Measurements from ENCODE around the gene DPYSL4.

DPYSL4 gene

DNA sequence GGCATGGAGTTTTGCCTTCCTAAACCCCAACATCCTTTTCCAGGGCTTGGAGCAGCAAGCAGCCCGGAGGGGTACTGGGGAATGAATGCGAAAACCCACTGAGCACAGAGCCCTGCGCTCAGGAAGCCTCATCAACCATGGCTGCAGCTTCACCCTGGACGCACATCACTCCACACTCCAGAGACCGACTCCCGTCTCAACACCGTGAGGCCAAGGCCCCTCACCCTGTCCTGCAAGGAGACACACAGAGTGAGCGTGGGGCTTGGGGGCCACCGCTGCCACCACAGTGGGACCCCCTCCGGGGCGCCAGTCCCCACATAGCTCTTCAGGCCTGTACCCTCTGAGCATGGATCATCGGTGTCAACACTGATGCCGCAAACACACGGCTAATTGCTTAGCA lies 41.9 kb downstream of the DPYSL4 start:
- no peak for DNase-seq (ENCODE audit: low read depth)

DNA sequence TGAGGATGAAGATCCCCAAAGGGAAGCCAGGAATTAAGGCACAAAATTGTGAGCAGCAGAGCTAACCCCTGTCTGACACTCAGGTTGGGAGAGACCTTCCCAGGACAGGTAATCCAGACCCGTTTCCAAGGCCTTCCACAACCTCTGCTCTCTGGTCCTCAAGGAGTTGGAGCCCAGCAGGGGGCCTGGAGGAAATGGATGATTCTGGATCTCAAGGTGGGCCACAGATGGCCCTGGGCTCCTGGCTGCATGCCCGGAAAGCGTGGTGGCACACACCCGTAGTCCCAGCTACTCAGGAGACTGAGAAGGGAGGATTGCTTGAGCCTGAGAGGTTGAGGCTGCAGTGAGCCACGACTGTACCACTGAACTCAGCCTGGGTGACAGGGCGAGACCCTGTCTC lies 42.3 kb downstream of the DPYSL4 start:
- no peak for DNase-seq (ENCODE audit: low read depth)

GRCh38 chr10:132229834-132230556 lies 43.2 kb downstream of the DPYSL4 start:
- no peak for DNase-seq (ENCODE audit: low read depth)

DNA sequence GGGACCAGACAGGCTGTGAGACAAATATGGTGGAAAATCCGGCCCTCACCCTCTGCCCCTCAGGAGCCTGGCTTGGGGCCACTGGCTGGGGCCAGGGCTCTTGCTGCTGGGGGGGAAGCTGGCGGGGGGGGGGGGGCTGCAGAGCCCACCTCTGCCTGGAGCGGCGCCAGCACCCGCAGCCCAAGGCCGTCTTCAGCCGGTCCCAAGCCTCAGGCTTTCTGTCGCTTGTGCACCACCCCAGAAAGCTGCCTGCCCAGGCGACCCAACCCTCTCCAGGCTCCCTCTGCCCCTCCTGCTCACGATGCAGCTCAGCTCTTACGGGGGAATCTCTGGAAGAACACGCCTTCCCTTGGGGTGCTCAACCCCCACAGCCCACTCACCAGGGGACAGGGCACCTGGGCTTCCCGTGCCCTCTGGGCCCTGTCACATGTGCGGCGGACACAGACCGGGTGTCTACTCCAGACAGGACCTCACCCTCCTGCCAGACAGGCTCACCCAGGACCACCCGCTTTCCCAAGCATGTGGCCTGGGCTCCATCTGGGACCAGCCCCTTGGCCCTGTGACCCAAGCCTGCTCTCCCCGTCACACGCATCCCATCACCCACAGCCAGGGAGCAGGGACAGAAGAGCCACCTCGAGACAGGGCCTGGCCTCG lies 43.9 kb downstream of the DPYSL4 start:
- no peak for DNase-seq (ENCODE audit: low read depth)

- no peak for DNase-seq (ENCODE audit: low read depth)
Observed at GRCh38 chr10:132231656-132232022, 44.9 kb downstream of the DPYSL4 start.

- no peak for DNase-seq (ENCODE audit: low read depth)
Observed at GRCh38 chr10:132232023-132232951, 45.5 kb downstream of the DPYSL4 start.

- no peak for DNase-seq (ENCODE audit: low read depth)
Observed at GRCh38 chr10:132232981-132233380, 46.2 kb downstream of the DPYSL4 start.

GRCh38 chr10:132233501-132234085 lies 46.8 kb downstream of the DPYSL4 start:
- no peak for DNase-seq (ENCODE audit: low read depth)

DNA sequence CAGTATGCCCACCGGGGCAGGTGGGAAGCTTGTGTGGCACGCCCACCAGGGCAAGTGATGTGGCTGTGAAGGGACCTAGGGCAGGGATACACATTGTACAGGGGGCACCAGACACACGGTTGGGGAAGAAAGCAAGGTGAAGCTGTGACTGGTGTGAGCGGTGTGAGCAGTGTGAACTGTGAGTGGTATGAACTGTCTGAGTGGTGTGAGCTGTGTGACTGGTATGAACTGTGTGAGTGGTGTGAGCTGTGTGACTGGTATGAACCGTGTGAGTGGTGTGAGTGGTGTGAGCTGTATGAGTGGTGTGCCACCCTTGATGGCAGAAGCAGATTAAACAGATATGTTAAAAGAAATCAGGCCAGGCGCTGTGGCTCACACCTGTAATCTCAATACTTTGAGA lies 48.1 kb downstream of the DPYSL4 start:
- no peak for DNase-seq (ENCODE audit: low read depth)

DNA sequence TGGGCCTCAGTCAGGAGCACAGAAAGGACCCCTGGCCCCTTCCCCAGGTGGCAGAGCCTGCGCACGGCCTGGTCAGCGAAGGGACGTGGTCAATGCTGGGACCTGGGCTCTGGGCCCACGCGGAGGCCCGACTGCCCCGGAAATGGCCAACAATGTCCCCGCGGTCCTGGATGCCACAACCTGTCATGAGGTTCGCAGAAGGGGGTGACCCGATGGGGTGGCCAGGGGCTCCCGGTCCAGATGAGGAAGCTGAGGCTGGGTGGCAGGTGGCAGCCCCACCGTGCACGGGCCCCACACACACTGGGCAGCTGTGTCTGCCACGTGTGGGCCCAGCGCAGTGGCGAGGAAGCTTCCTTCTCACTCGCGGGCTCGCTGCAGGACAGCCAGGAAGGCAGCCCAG lies 49.4 kb downstream of the DPYSL4 start:
- no peak for DNase-seq (ENCODE audit: low read depth)

- no peak for DNase-seq (ENCODE audit: low read depth)
Observed at GRCh38 chr10:132236881-132237280, 50.1 kb downstream of the DPYSL4 start.

GRCh38 chr10:132237396-132237795 lies 50.6 kb downstream of the DPYSL4 start:
- DNase-seq (ENCODE audit: low read depth): no peak

GRCh38 chr10:132237871-132238270 lies 51.1 kb downstream of the DPYSL4 start:
- DNase-seq (ENCODE audit: low read depth): no peak

DNA sequence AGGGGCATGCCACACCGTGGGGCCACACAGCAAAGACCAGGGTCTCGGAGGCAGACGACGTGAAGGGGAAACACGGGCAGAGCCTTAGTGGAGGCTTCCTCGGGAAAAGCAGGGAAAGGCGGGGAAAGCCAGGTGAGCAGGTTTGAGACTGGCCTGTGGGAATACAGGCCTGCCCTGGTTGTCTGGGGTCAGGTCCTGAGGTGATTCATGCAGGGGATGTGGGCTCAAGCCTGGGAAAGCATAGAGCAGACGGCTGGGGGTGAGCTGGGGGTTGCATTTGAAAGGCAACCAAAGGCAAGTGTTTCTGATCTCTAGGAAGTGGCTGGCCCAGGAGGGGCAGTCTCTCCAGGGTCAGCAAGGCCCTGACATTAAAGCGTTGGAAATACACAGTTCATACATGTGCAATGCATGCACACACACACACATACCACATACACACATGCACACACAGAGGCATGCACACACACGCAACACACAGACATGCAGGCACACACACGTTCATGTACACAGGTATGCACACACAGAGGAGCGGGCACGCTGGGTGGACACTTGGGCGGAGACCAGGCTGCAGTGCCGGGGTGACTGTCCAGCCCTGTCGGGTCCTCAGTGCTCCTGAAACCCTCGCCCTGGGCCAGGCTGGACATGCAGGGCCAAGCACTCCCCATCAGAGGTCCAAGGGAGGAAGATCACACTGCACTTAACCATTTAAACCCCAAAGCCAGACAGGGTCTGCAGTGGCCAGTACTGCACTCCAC lies 51.8 kb downstream of the DPYSL4 start:
- no peak for DNase-seq (ENCODE audit: low read depth)

DNA sequence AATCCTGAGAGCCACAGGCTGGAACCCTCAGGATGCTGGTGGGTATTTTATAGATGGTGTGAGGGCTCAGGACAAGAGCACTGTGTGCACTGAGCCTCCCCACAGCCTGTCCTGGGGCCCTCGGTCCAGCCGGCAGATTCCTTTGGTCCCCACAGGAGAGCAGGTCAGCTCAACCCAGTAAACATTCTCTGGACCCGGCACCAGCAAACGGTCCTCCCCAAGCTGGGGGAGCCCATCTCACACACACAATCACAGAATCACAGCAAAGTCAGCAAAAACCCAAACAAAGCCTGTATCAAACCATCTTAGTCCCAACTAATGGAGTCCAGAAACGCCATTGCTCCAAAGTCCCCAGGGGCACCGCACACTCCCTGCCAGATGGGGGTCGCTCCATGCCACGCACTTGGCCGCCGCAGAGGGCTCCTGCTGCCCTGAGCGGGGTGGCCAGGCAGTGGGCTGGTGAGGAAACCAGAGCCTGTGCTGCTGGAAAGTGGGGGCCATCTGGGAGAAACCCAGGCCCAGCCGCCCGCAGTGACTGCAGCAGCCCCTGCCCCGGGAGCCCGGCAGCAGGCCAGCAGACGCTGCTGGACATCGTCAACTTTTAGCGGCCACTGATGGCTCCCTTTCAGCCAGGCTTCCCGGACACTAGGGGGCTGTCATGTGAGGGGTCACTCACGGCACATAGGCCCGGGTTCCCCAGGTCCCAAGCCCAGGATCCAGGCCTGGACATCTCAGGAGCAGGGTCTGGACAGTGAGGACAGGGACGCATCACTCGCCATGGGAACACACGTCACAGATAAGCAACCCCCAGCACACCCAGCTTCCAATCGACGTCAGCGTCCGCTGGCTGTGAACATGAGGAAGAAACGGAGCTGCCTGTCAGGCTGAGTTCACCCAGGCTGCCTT lies 52.6 kb downstream of the DPYSL4 start:
- no peak for DNase-seq (ENCODE audit: low read depth)

DNA sequence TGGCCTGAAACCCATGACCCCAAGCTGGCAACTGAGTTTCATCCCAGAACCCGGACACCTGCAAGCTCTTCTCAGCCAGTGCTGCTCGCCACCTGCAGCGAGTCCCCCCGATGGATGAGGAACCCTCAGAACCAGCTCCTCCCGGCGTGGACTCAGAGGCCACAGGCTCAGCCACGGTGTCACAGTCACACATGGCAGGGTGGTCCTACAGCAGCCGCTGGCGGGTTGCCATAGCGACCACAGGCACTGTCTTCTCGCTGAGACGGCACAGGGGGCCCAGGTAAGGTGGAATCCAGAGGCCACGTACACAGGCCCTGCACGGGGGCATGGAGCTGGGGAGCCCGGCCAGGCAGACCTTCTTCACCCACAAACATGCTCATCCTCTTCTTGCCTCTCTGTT lies 53.4 kb downstream of the DPYSL4 start:
- no peak for DNase-seq (ENCODE audit: low read depth)

- DNase-seq (ENCODE audit: low read depth): no peak
Observed at GRCh38 chr10:132240581-132240980, 53.8 kb downstream of the DPYSL4 start.

GRCh38 chr10:132241086-132241485 lies 54.3 kb downstream of the DPYSL4 start:
- no peak for DNase-seq (ENCODE audit: low read depth)

DNA sequence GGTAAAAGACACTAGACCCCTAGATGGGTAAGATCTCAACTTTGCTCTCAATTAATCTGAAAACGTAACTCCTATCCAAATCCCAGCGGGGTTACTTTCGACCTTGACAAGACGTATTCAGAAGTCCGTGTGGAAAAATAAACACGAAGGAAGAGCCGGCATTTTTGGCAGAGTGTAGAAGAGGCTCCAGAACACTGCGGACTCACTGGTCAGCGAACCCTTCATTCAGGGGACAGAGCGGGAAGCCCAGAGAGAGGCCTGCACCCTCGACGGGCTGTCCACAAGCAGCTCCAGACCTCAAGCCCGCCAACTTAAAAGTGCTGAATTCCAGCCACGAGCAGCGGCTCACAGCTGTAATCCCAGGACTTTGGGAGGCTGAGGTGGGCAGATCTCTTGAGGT lies 54.7 kb downstream of the DPYSL4 start:
- DNase-seq (ENCODE audit: low read depth): no peak

GRCh38 chr10:132242103-132242840 lies 55.5 kb downstream of the DPYSL4 start:
- no peak for DNase-seq (ENCODE audit: low read depth)

Data from stimulated activated CD8-positive, alpha-beta memory T cell treated with anti-CD3 and anti-CD28 coated beads, Interleukin-7, amount 100 ng/mL, for 24 hours (primary cell).